GM13976 (cell line): ENCODE results near the gene ZNF736.
"Not testable (repeated sequence)": the region's sequence is repeated elsewhere in the genome, so short reads cannot be mapped to it uniquely, and the experiment has no call there.

Source experiments
- DNase-seq: peaks from one replicate; pipeline ENCODE4 v3.0.0; 2012; ENCODE audit warnings: low spot score
- in situ Hi-C: fragments of 300-500 bp; cut with MboI; formaldehyde crosslinking; loops from one replicate; pipeline ENCODE4 v1.12.0; 2022; ENCODE audit warnings: low sequenced_read_pairs, mixed read lengths, inconsistent platforms; ENCODE audit not compliant: unreplicated experiment
- TF ChIP-seq, protein P1 (sequence below): IDR thresholded peaks from 2 replicates; pipeline ENCODE4 v1.5.1; 2012; ENCODE audit warnings: borderline replicate concordance, mild to moderate bottlenecking; ENCODE audit not compliant: insufficient read depth; ENCODE audit errors: extremely low read depth, missing control alignments, control extremely low read depth

Gene ZNF736

DNA sequence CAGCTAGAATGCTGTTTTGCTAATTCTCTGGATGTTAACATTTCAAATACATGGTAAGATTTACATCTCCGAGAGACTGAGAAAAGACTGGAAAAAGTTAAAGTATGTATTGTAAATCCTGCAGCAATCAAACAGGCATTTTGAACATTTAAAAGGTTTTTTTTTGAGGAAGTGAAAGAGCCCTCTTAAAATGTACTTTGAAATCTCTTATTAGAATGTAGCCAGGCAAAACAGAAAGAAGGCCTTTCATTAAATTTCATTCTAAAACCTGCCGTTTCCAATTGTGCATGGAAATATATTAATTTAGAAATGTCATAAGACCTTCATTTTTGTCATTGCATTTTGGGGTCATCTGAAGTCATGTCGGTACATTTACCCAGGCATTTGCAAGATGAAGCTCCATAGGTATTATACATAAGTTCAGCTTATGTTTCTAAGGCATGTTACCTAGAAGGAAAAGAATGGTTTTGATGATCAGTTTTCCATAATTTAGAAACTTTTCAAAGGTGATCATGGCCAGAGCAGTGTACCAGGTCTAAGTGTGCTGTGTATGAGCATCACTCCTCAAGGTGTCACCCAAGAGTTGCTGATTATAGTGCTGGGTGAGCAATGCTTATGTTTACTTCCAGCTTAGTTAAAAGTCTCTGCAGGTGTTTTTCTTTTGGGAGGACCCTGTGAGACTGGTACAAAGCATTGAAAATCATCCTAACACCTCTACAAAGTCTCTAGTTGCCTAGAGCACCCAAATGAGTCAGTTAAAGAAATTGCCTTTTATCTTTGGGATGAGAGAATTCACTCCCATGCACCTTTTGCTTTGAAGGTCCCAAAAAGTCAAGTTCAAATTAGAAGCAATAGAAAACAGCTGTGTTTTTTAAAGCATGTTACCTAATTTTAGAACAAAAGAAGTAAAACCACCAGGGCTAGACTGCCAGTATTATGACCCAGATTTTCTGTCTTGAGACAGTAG lies 7.1 kb downstream of the ZNF736 start:
- TF ChIP-seq, protein P1, sequence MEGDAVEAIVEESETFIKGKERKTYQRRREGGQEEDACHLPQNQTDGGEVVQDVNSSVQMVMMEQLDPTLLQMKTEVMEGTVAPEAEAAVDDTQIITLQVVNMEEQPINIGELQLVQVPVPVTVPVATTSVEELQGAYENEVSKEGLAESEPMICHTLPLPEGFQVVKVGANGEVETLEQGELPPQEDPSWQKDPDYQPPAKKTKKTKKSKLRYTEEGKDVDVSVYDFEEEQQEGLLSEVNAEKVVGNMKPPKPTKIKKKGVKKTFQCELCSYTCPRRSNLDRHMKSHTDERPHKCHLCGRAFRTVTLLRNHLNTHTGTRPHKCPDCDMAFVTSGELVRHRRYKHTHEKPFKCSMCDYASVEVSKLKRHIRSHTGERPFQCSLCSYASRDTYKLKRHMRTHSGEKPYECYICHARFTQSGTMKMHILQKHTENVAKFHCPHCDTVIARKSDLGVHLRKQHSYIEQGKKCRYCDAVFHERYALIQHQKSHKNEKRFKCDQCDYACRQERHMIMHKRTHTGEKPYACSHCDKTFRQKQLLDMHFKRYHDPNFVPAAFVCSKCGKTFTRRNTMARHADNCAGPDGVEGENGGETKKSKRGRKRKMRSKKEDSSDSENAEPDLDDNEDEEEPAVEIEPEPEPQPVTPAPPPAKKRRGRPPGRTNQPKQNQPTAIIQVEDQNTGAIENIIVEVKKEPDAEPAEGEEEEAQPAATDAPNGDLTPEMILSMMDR = no peak
- in situ Hi-C loops = loop anchor here (25.0 kb wide), 1 partner anchor 241 kb away; the partner anchor contains the start of gene ZNF680
- no peak for DNase-seq

DNA sequence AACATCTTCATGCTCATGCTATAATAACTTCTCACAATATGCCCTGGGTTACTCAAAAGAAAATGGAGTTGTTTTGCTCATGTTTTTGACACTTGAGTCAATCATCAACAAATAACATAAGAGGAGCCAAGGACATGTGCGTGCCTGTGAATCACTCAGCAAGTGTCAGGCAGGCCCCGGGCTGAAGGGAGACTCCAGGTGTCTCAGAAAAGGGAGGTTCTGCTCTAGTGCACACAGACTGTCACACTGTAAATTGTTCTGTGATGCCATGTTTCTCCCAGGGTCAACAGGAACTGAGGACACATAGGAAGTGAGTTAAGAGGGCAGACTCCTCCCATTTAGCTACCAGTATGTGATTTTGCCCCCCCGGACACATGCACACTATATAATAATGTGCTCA lies 10.4 kb downstream of the ZNF736 start:
- in situ Hi-C loops = loop anchor here (25.0 kb wide), 1 partner anchor 238 kb away; the partner anchor contains the start of gene ZNF680

DNA sequence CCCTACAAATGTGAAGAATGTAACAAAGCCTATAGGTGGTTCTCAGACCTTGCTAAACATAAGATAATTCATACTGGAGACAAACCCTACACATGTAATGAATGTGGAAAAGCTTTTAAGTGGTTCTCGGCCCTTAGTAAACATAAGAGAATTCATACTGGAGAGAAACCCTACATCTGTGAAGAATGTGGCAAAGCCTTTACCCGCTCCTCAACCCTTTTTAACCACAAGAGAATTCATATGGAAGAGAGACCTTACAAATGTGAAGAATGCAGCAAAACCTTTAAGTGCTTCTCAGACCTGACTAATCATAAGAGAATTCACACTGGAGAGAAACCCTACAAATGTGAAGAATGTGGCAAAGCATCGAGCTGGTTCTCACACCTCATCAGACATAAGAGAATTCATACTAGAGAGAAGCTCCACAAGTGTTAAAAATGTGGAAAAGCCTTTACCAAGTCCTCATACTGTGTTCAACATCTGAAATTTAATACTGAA lies 35.0 kb downstream of the ZNF736 start:
- DNase-seq, in situ Hi-C loops: not testable (repeated sequence)

More for the DNA sequence above, 10.4 kb downstream of the ZNF736 start:
- not testable (repeated sequence) for DNase-seq

DNA sequence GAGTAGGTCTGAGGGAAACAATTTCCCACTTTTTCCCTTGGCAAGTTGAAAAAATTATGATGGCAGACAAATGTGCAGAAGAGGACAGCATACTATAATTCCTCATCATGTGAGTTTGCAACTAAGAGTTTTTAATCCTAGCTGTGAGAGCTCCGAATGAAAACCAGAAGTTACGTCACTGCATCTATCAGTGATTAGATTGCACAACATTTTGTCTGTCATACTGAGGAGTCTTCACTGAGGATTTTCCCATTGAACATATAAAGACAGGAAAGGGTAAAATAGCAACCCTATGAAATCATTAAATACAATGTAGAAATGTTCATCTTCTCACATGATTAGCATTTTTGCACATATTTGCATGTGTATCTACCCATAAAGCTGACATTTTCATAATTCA lies 45.8 kb downstream of the ZNF736 start:
- in situ Hi-C loops = no loop called here
- TF ChIP-seq, protein P1 = no peak
- no peak for DNase-seq

DNA sequence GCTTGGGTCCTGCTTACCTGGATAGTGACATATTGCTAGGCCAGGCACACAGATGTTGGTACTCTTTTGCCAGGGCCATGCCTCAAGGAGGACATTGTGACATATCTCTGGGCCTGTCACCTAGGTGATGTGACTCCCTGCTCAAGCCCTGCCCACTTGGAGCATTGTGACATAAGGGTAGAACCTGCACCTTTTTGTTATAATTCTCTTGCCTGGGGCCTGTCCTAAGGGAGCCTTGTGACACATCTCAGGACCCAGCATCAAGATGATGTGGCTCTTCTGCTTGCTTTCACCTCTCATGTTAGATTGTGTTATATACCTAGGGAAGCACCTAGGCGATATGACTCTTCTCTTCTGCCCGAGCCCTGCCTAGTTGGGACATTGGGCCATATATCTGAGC lies 57.4 kb downstream of the ZNF736 start:
- in situ Hi-C loops = no loop called here
- TF ChIP-seq, protein P1 = no peak

DNA sequence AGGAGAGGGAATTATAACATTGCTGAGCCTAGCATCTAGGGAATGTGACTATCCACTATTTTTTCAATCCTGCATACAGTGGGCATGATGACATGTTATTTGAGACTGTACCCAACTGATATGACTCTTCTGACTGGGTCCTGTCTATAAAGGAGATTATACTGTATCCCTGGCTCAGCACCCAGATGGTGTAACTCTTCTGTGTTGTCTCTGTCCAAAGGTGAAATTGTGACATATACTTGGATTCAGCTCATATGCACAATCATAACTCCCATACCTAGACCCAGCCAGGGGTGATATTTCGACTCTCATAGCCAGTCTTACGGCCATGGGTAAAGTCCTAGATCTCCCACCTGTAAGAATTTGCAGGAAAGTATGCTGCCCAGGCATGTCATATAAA lies 59.3 kb downstream of the ZNF736 start:
- in situ Hi-C loops = no loop called here
- TF ChIP-seq, protein P1 = no peak
- DNase-seq = no peak

More for the DNA sequence above, 57.4 kb downstream of the ZNF736 start:
- DNase-seq = no peak

DNA sequence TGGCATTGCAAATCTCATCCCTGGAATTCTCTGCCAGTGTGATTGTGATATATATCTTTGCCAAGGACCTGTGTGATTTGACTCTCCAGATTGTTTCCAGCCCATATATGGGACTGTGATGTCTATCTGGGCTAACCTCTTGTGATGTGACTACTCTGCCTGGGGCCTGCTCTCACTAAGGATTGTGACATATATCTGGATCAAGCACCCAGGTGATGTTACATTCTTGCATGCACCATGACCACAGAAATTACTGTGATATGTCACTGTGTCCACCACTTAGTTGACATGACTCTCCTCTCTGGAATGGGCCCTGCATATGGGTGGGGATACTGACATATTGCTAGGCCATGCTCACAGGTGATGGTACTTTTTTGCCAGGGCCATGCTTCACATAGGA lies 86.6 kb downstream of the ZNF736 start:
- in situ Hi-C loops = no loop called here
- no peak for DNase-seq
- TF ChIP-seq, protein P1 = no peak
